Measurements from ENCODE around the gene FHIT.

FHIT gene

DNA sequence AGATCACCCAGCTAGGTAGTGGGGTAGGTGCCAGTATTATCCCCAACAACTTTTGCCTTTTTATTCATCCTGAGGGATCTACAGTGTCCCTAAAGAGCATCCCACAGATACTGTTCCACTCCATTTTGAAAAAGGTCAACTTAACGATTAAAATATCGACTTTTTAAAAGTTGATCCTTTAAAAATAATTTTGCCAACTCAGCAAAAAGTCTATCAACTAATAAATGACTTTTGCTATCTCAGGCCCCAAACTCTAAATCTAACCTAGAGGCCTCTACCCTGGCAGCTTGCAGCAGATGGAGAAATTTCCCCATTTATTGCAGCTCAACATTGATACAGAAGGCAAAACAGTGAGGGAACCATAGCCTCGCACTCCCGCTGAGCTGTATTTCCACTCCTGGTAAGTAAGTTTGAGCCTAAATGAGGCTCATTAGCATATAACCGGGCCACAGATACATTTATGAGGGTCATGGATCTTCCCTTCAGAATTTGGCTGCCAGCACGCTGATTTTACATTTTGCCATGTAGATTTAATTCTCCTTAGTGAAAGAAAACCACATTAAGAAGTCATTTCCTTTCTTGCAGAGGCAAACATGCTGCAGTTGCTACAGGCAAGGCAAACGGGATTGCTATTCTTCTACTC lies 1497.3 kb downstream of the FHIT start:
- Histone ChIP-seq H3K4me2 (ENCODE audit: low read length) (no peak overlapping the region), H3K9me3 (ENCODE audit: control insufficient read depth, low read length) (no peaks in the 10 kb centered on the region), H2AFZ (no peak overlapping the region), H3K27ac (no peak overlapping the region), H3K36me3 (ENCODE audit: control insufficient read depth, insufficient read depth, low read length) (no peaks in the 10 kb centered on the region), H3K79me2 (no peaks in the 10 kb centered on the region), H3K4me1 (no peaks in the 10 kb centered on the region), H3K4me3 (ENCODE audit: low read depth, low read length) (no peak overlapping the region), H3K27me3 (ENCODE audit: control insufficient read depth, insufficient read depth, low read length) (no peaks in the 10 kb centered on the region), H3K9ac (no peak overlapping the region)
- no peak for TF ChIP-seq CTCF (IDR thresholded peaks at IDR 0.05)

GRCh38 chr3:59752925-59753324 lies 1498.3 kb downstream of the FHIT start:
- Histone ChIP-seq H3K4me1 (no peaks in the 10 kb centered on the region), H2AFZ (no peak overlapping the region), H3K79me2 (no peaks in the 10 kb centered on the region), H3K9me3 (ENCODE audit: control insufficient read depth, low read length) (no peaks in the 10 kb centered on the region), H3K9ac (no peak overlapping the region), H3K4me3 (ENCODE audit: low read depth, low read length) (no peak overlapping the region), H3K4me2 (ENCODE audit: low read length) (no peak overlapping the region), H3K27ac (no peak overlapping the region), H3K27me3 (ENCODE audit: control insufficient read depth, insufficient read depth, low read length) (no peaks in the 10 kb centered on the region), H3K36me3 (ENCODE audit: control insufficient read depth, insufficient read depth, low read length) (no peaks in the 10 kb centered on the region)
- TF ChIP-seq CTCF (IDR thresholded peaks at IDR 0.05): no peak

- Histone ChIP-seq H3K36me3 (ENCODE audit: control insufficient read depth, insufficient read depth, low read length) (no peaks in the 10 kb centered on the region), H3K27me3 (ENCODE audit: control insufficient read depth, insufficient read depth, low read length) (no peaks in the 10 kb centered on the region), H3K9ac (no peak overlapping the region), H3K27ac (no peak overlapping the region), H3K4me3 (ENCODE audit: low read depth, low read length) (no peak overlapping the region), H3K9me3 (ENCODE audit: control insufficient read depth, low read length) (no peaks in the 10 kb centered on the region), H3K4me2 (ENCODE audit: low read length) (no peak overlapping the region), H3K4me1 (no peaks in the 10 kb centered on the region), H2AFZ (no peak overlapping the region), H3K79me2 (no peaks in the 10 kb centered on the region)
- no peak for TF ChIP-seq CTCF (IDR thresholded peaks at IDR 0.05)
Measured at GRCh38 chr3:59751606-59752005, 1499.6 kb downstream of the FHIT start.

GRCh38 chr3:59750391-59750790 lies 1500.9 kb downstream of the FHIT start:
- no peak overlapping the region for H3K27ac ChIP-seq
- H3K27me3 ChIP-seq (ENCODE audit: control insufficient read depth, insufficient read depth, low read length): no peaks in the 10 kb centered on the region
- no peaks in the 10 kb centered on the region for H3K9me3 ChIP-seq (ENCODE audit: control insufficient read depth, low read length)
- no peaks in the 10 kb centered on the region for H3K79me2 ChIP-seq
- no peak for TF ChIP-seq CTCF (IDR thresholded peaks at IDR 0.05)
- no peaks in the 10 kb centered on the region for H3K36me3 ChIP-seq (ENCODE audit: control insufficient read depth, insufficient read depth, low read length)
- H3K4me1 ChIP-seq: no peaks in the 10 kb centered on the region
- H3K9ac ChIP-seq: no peak overlapping the region
- no peak overlapping the region for H3K4me2 ChIP-seq (ENCODE audit: low read length)
- H2AFZ ChIP-seq: no peak overlapping the region
- no peak overlapping the region for H3K4me3 ChIP-seq (ENCODE audit: low read depth, low read length)

GRCh38 chr3:59749291-59749690 lies 1502.0 kb downstream of the FHIT start:
- no peaks in the 10 kb centered on the region for H3K9me3 ChIP-seq (ENCODE audit: control insufficient read depth, low read length)
- no peak overlapping the region for H3K9ac ChIP-seq
- H3K4me3 ChIP-seq (ENCODE audit: low read depth, low read length): no peak overlapping the region
- no peaks in the 10 kb centered on the region for H3K27me3 ChIP-seq (ENCODE audit: control insufficient read depth, insufficient read depth, low read length)
- H3K4me1 ChIP-seq: no peaks in the 10 kb centered on the region
- H3K4me2 ChIP-seq (ENCODE audit: low read length): no peak overlapping the region
- no peak for TF ChIP-seq CTCF (IDR thresholded peaks at IDR 0.05)
- H3K27ac ChIP-seq: no peak overlapping the region
- no peaks in the 10 kb centered on the region for H3K36me3 ChIP-seq (ENCODE audit: control insufficient read depth, insufficient read depth, low read length)
- no peak overlapping the region for H2AFZ ChIP-seq
- H3K79me2 ChIP-seq: no peaks in the 10 kb centered on the region
